SK-N-SH (cell line): ENCODE results near the gene TOM1L2. TPM values are rescaled to one million over a fixed set of nuclear protein-coding genes. Genes with fewer than 3 reads are reported as not detected.

ENCODE experiments used
- CTCF ChIA-PET: fragments of 300-600, 350-600 bp; formaldehyde crosslinking; extraction: SDS; loops from one replicate; lab custom pipeline; 2021; lab: Yijun Ruan, JAX
- POLR2A ChIA-PET: fragments of 350-600 bp; sonication (Branson Sonifier 250); formaldehyde crosslinking; extraction: SDS; loops from one replicate; lab custom pipeline; 2020; ENCODE audit warnings: antibody characterized with exemption, inconsistent platforms; lab: Yijun Ruan, JAX
- DNase-seq: peaks from one replicate; pipeline ENCODE4 v3.0.0; 2012
- H2AFZ ChIP-seq: fragments of 200-600 bp; sonication (generic); 2 replicates; pipeline ENCODE4 v1.8.1; 2016; ENCODE audit warnings: antibody characterized with exemption, mild to moderate bottlenecking, low read depth
- H3F3A ChIP-seq: fragments of 200-600 bp; sonication (generic); replicated peaks from 2 replicates; pipeline ENCODE3; 2016; ENCODE audit warnings: antibody characterized with exemption, mild to moderate bottlenecking; ENCODE audit not compliant: insufficient read depth
- H3K27ac ChIP-seq, 2 experiments: fragments of 200-500 bp in 1 of 2; fragments of 200-600 bp in 1 of 2; sonication (Bioruptor generic) in 1 of 2; sonication (generic), shearing (Covaris generic) in 1 of 2; 2 replicates each; pipeline versions ENCODE4 v1.5.1 to v1.6.1; 2014 to 2016; ENCODE audit warnings: low read depth in 2 of 2, inconsistent platforms in 1 of 2, low read length in 1 of 2, mild to moderate bottlenecking in 1 of 2, mixed read lengths in 1 of 2
- H3K27me3 ChIP-seq: fragments of 200-600 bp; sonication (generic), shearing (Covaris generic); 2 replicates; pipeline ENCODE4 v1.6.1; 2016; ENCODE audit warnings: mixed run types; ENCODE audit not compliant: insufficient read depth
- H3K36me3 ChIP-seq, 2 experiments: fragments of 200-500 bp in 1 of 2; fragments of 200-600 bp in 1 of 2; sonication (Bioruptor generic) in 1 of 2; sonication (generic) in 1 of 2; replicated peaks in 1 of 2; 2 replicates each; pipeline versions ENCODE3 to v1.5.1; 2014 to 2016; ENCODE audit warnings: low read length in 1 of 2, mild to moderate bottlenecking in 1 of 2; ENCODE audit not compliant: insufficient read depth in 2 of 2, control insufficient read depth in 1 of 2
- H3K4me1 ChIP-seq, 2 experiments: fragments of 200-500 bp in 1 of 2; fragments of 200-600 bp in 1 of 2; sonication (Bioruptor generic) in 1 of 2; sonication (generic), shearing (Covaris generic) in 1 of 2; 2 replicates each; pipeline versions ENCODE4 v1.5.1 to v1.6.1; 2014 to 2016; ENCODE audit warnings: low read depth in 1 of 2, low read length in 1 of 2, mixed run types in 1 of 2; ENCODE audit not compliant: insufficient read depth in 2 of 2, control insufficient read depth in 1 of 2
- H3K4me2 ChIP-seq: fragments of 200-600 bp; sonication (generic), shearing (Covaris generic); 2 replicates; pipeline ENCODE4 v1.6.1; 2017; ENCODE audit warnings: mixed run types
- H3K4me3 ChIP-seq, 2 experiments: fragments of 200-500 bp in 1 of 2; fragments of 200-600 bp in 1 of 2; sonication (Bioruptor generic) in 1 of 2; sonication (generic), shearing (Covaris generic) in 1 of 2; 2 replicates each; pipeline versions ENCODE4 v1.5.1 to v1.8.1; 2014 to 2016; ENCODE audit warnings: low read depth in 2 of 2, inconsistent platforms in 1 of 2, low read length in 1 of 2, mild to moderate bottlenecking in 1 of 2, mixed read lengths in 1 of 2, moderate library complexity in 1 of 2
- H3K79me2 ChIP-seq: fragments of 200-600 bp; sonication (generic); 2 replicates; pipeline ENCODE4 v1.8.1; 2017; ENCODE audit warnings: mild to moderate bottlenecking; ENCODE audit not compliant: insufficient read depth
- H3K9ac ChIP-seq: fragments of 200-600 bp; sonication (generic); 2 replicates; pipeline ENCODE4 v1.6.1; 2017; ENCODE audit warnings: mixed run types
- H3K9me2 ChIP-seq: fragments of 200-600 bp; sonication (generic); 2 replicates; pipeline ENCODE4 v1.6.1; 2017; ENCODE audit warnings: mixed run types
- H3K9me3 ChIP-seq: fragments of 200-600 bp; sonication (generic); 2 replicates; pipeline ENCODE4 v1.6.1; 2017; ENCODE audit warnings: mixed run types, mild to moderate bottlenecking, moderate library complexity
- H4K20me1 ChIP-seq: fragments of 200-600 bp; sonication (generic); 2 replicates; pipeline ENCODE4 v1.6.1; 2017; ENCODE audit warnings: mild to moderate bottlenecking, mixed run types; ENCODE audit not compliant: insufficient read depth
- FOXJ3 ChIP-seq: sonication (generic); formaldehyde crosslinking; IDR thresholded peaks from 2 replicates; pipeline ENCODE4 v1.5.1; 2020; ENCODE audit warnings: mild to moderate bottlenecking, missing genetic modification reagents
- FOXM1 ChIP-seq: IDR thresholded peaks from 2 replicates; pipeline ENCODE4 v1.4.0; 2012; ENCODE audit warnings: low read depth, mild to moderate bottlenecking
- GABPA ChIP-seq: IDR thresholded peaks from 2 replicates; pipeline ENCODE4 v1.4.0; 2012; ENCODE audit warnings: low read depth, mild to moderate bottlenecking
- GATA2 ChIP-seq: sonication (generic); formaldehyde crosslinking; IDR thresholded peaks from 2 replicates; pipeline ENCODE4 v1.5.0; 2020; ENCODE audit warnings: mild to moderate bottlenecking, missing genetic modification reagents
- JUND ChIP-seq: IDR thresholded peaks from 2 replicates; pipeline ENCODE4 v1.4.0; 2012
- MXI1 ChIP-seq: IDR thresholded peaks from 2 replicates; pipeline ENCODE4 v1.6.1; 2012; ENCODE audit warnings: mild to moderate bottlenecking, low read depth, low read length, improper control_type of control experiment
- NFIC ChIP-seq: IDR thresholded peaks from 2 replicates; pipeline ENCODE4 v1.4.0; 2012; ENCODE audit warnings: borderline replicate concordance
- RCOR1 ChIP-seq: fragments of 150-350 bp; IDR thresholded peaks from 2 replicates; pipeline ENCODE4 v1.6.1; 2017; ENCODE audit warnings: antibody characterized with exemption, low read length
- RFX5 ChIP-seq: IDR thresholded peaks from 2 replicates; pipeline ENCODE4 v1.6.1; 2012; ENCODE audit warnings: mild to moderate bottlenecking, improper control_type of control experiment, low read length
- SIN3A ChIP-seq: IDR thresholded peaks from 2 replicates; pipeline ENCODE4 v1.6.1; 2012; ENCODE audit warnings: low read depth, mild to moderate bottlenecking, low read length, moderate library complexity, borderline replicate concordance
- TAF1 ChIP-seq: IDR thresholded peaks from 2 replicates; pipeline ENCODE4 v1.6.1; 2012; ENCODE audit warnings: low read depth, mild to moderate bottlenecking, low read length, moderate library complexity, borderline replicate concordance
- TEAD4 ChIP-seq: IDR thresholded peaks from 2 replicates; pipeline ENCODE4 v1.4.0; 2012; ENCODE audit warnings: mild to moderate bottlenecking, borderline replicate concordance; ENCODE audit not compliant: insufficient read depth
- WGBS: methylation state at CpG from one replicate; pipeline ENCODE4 v1.1.6; 2017; ENCODE audit warnings: low lambda C conversion rate; 5-methylcytosine and 5-hydroxymethylcytosine counted together
- polyA plus RNA-seq, 3 experiments: library from polyadenylated mRNA; depleted of rRNA; stranded (reverse); fragments of >200 nt; gene quantifications; 2 replicates each; pipeline ENCODE4 v1.2.3, GENCODE V29; 2012
- TF ChIP-seq, protein P1 (sequence below): IDR thresholded peaks from 2 replicates; pipeline ENCODE4; 2012
- TF ChIP-seq, protein P2 (sequence below): IDR thresholded peaks from 2 replicates; pipeline ENCODE4 v1.6.1; 2012; ENCODE audit warnings: mild to moderate bottlenecking, low read depth, low read length, moderate library complexity
- TF ChIP-seq, protein P3 (sequence below): IDR thresholded peaks from 2 replicates; pipeline ENCODE4 v1.4.0; 2012; ENCODE audit warnings: low read depth, borderline replicate concordance
- TF ChIP-seq, protein P4 (sequence below): IDR thresholded peaks from 2 replicates; pipeline ENCODE4 v1.4.0; 2012; ENCODE audit warnings: low read depth
- TF ChIP-seq, protein P5 (sequence below): IDR thresholded peaks from 2 replicates; pipeline ENCODE4 v1.4.0; 2012; ENCODE audit warnings: low read depth, borderline replicate concordance

The TOM1L2 gene
- polyA plus RNA-seq, 1 of the 3 experiments (the other 2 are of a cell fraction), result 85.4 TPM

DNA sequence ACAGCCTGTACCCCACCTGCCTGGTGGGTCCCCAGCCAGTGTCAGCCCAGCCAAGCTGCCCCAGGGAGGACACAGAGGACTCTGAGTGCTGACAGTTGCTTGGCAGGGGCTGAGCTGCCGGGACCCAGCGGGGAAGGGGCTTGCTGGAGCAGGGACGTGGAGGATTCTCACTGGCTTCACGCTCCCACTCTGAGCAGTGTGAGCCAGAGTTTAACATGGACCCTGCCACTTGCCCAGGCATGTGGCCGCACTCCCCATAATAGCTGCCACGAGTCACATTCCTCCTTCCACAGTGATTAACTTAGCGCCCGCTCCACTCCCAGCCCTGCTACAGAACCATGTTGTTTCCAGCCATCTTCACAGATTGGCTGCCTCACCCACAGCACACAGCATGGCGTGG, 166.6 kb downstream of the TOM1L2 start (continued):
- TF ChIP-seq TAF1, result no peak

DNA sequence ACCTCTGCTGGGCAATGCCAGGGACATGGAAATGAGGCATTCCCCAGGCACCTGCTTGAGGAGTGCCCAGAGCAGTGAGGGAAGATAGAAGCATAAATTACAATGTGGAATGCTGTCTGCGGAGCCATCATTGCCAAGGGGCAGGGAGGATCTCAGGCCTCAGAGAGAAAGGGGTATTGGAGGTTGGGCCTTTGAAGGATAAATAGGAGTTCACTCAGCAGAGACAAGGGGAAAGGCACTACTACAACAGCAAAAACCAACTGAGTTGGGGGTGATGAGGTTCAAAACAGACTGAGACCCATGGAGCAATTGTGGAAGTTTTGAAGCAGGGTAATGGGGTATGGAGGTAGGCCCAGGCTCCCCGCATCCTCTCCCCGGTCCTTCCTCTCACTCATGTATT, 168.2 kb downstream of the TOM1L2 start:
- CTCF ChIA-PET, result no interaction called here
- Histone ChIP-seq H4K20me1 (peaks cover 6% of the 10 kb centered on the region; the same call in 1 of the 2 replicates), H3K4me3 (no peak overlapping the region), H3F3A (no peaks in the 10 kb centered on the region), H3K4me1 (peaks cover 0 to 31% of the 10 kb centered on the region in 2 experiments; a peak in 1 of 4 replicates), H3K27me3 (no peaks in the 10 kb centered on the region), H3K4me2 (no peak overlapping the region), H3K9me2 (no peaks in the 10 kb centered on the region), H3K79me2 (no peaks in the 10 kb centered on the region), H3K36me3 (peaks cover 9 to 40% of the 10 kb centered on the region in 2 experiments), H2AFZ (no peak overlapping the region), H3K9me3 (no peaks in the 10 kb centered on the region), H3K9ac (no peak overlapping the region), H3K27ac (no peak overlapping the region)
- POLR2A ChIA-PET, result no interaction called here
- DNase-seq, result no peak
- WGBS, result 92% methylated on average over 2 of the region's 3 CpGs
- TF ChIP-seq RFX5 (no peak), JUND (no peak)

DNA sequence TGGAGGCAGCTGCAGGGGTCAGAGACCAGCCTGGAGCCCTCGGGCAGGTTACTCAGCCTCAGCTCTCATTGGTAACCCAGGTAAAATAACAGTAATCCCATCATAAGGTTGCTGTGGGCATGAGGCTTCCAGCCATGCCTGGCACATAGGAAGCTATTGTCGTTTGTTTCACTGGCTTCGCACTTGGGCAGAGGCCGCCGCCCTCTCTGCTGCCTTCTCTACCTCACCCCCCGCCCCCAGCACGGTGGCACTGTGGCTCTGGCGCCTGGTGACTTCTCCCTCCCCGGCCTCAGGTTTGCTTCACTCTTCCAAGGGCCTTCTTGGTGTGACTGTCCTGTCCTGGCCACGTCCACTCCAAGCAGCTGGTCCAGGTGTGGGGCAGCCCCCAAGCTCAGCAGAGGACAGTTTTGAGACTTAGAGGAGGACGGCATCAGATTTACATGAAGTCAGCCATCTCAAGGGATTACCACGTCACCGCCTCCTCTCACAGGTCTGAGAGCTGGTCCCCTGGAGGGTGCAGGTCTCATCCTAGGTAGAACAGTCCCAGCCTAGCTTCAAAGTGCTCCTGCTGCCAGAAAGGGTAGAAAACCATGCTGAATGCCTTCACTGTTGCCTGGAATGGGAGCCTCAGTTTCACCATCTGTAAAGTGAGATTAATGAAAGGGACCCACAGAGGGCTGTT, 170.3 kb downstream of the TOM1L2 start:
- H4K20me1 ChIP-seq, result peaks cover 14% of the 10 kb centered on the region; the same call in 1 of the 2 replicates
- ChIA-PET POLR2A (interaction anchor here (1.0 kb wide), 1 partner anchor 34 kb away, joined by 3 read pairs; the partner anchor contains the start of gene SREBF1), CTCF (interaction anchor here (1.2 to 3.0 kb wide), 7 partner anchors 10 to 120 kb away, joined by 3 to 13 read pairs (median 4); partner anchors contain the start of gene RAI1)
- no peaks in the 10 kb centered on the region for H3F3A ChIP-seq
- no peak overlapping the region for H3K27ac ChIP-seq
- H2AFZ ChIP-seq, result no peak overlapping the region
- peaks cover 9 to 54% of the 10 kb centered on the region in 2 experiments for H3K36me3 ChIP-seq
- no peaks in the 10 kb centered on the region for H3K9me2 ChIP-seq
- no peak overlapping the region for H3K9ac ChIP-seq
- no peak overlapping the region for H3K4me3 ChIP-seq
- H3K9me3 ChIP-seq, result no peaks in the 10 kb centered on the region
- H3K27me3 ChIP-seq, result no peaks in the 10 kb centered on the region
- peaks cover 0 to 20% of the 10 kb centered on the region in 2 experiments; a peak in 1 of 4 replicates for H3K4me1 ChIP-seq
- TF ChIP-seq NFIC (no peak), FOXJ3 (CRISPR knock-in tag) (no peak), FOXM1 (no peak), GABPA (no peak), MXI1 (no peak), TAF1 (no peak), TEAD4 (no peak), SIN3A (no peak), RCOR1 (no peak), RFX5 (no peak), GATA2 (CRISPR knock-in tag) (no peak)
- TF ChIP-seq, protein P1, sequence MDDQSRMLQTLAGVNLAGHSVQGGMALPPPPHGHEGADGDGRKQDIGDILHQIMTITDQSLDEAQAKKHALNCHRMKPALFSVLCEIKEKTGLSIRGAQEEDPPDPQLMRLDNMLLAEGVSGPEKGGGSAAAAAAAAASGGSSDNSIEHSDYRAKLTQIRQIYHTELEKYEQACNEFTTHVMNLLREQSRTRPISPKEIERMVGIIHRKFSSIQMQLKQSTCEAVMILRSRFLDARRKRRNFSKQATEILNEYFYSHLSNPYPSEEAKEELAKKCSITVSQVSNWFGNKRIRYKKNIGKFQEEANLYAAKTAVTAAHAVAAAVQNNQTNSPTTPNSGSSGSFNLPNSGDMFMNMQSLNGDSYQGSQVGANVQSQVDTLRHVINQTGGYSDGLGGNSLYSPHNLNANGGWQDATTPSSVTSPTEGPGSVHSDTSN, result no peak
- TF ChIP-seq, protein P2, sequence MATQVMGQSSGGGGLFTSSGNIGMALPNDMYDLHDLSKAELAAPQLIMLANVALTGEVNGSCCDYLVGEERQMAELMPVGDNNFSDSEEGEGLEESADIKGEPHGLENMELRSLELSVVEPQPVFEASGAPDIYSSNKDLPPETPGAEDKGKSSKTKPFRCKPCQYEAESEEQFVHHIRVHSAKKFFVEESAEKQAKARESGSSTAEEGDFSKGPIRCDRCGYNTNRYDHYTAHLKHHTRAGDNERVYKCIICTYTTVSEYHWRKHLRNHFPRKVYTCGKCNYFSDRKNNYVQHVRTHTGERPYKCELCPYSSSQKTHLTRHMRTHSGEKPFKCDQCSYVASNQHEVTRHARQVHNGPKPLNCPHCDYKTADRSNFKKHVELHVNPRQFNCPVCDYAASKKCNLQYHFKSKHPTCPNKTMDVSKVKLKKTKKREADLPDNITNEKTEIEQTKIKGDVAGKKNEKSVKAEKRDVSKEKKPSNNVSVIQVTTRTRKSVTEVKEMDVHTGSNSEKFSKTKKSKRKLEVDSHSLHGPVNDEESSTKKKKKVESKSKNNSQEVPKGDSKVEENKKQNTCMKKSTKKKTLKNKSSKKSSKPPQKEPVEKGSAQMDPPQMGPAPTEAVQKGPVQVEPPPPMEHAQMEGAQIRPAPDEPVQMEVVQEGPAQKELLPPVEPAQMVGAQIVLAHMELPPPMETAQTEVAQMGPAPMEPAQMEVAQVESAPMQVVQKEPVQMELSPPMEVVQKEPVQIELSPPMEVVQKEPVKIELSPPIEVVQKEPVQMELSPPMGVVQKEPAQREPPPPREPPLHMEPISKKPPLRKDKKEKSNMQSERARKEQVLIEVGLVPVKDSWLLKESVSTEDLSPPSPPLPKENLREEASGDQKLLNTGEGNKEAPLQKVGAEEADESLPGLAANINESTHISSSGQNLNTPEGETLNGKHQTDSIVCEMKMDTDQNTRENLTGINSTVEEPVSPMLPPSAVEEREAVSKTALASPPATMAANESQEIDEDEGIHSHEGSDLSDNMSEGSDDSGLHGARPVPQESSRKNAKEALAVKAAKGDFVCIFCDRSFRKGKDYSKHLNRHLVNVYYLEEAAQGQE, result no peak
- TF ChIP-seq, protein P3, sequence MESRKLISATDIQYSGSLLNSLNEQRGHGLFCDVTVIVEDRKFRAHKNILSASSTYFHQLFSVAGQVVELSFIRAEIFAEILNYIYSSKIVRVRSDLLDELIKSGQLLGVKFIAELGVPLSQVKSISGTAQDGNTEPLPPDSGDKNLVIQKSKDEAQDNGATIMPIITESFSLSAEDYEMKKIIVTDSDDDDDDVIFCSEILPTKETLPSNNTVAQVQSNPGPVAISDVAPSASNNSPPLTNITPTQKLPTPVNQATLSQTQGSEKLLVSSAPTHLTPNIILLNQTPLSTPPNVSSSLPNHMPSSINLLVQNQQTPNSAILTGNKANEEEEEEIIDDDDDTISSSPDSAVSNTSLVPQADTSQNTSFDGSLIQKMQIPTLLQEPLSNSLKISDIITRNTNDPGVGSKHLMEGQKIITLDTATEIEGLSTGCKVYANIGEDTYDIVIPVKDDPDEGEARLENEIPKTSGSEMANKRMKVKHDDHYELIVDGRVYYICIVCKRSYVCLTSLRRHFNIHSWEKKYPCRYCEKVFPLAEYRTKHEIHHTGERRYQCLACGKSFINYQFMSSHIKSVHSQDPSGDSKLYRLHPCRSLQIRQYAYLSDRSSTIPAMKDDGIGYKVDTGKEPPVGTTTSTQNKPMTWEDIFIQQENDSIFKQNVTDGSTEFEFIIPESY, result no peak
- TF ChIP-seq, protein P4, sequence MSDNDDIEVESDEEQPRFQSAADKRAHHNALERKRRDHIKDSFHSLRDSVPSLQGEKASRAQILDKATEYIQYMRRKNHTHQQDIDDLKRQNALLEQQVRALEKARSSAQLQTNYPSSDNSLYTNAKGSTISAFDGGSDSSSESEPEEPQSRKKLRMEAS, result no peak
- TF ChIP-seq, protein P5, sequence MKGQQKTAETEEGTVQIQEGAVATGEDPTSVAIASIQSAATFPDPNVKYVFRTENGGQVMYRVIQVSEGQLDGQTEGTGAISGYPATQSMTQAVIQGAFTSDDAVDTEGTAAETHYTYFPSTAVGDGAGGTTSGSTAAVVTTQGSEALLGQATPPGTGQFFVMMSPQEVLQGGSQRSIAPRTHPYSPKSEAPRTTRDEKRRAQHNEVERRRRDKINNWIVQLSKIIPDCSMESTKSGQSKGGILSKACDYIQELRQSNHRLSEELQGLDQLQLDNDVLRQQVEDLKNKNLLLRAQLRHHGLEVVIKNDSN, result no peak
- 98% methylated on average over 12 of the region's 13 CpGs for WGBS
- H3K79me2 ChIP-seq, result no peaks in the 10 kb centered on the region
- no peak for DNase-seq
- no peak overlapping the region for H3K4me2 ChIP-seq
